Esophagus muscularis mucosa (tissue), 4 donors: ENCODE results near the gene PRAMEF10.
"Not testable (repeated sequence)": the region's sequence is repeated elsewhere in the genome, so short reads cannot be mapped to it uniquely, and the experiment has no call there.

ENCODE experiments used
- CTCF ChIP-seq, 3 experiments: fragments of 200-600 bp in 2 of 3; fragments of 450-650 bp in 1 of 3; sonication (generic) in 2 of 3; IDR thresholded peaks; one replicate each; pipeline ENCODE4 v1.5.1; 2017 to 2019; ENCODE audit warnings: antibody characterized with exemption in 3 of 3, mild to moderate bottlenecking in 2 of 3, moderate library complexity in 1 of 3
- EP300 ChIP-seq: sonication (generic); formaldehyde crosslinking; IDR thresholded peaks from one replicate; pipeline ENCODE4 v1.6.1; 2017; ENCODE audit warnings: antibody characterized with exemption
- POLR2A ChIP-seq: fragments of 450-650 bp; IDR thresholded peaks from one replicate; pipeline ENCODE4 v1.6.1; 2017; ENCODE audit warnings: antibody characterized with exemption, moderate library complexity, mild to moderate bottlenecking, low read depth
- POLR2AphosphoS5 ChIP-seq, 2 donors: sonication (generic); formaldehyde crosslinking; IDR thresholded peaks; one replicate each; pipeline ENCODE4 v1.6.1; 2017; ENCODE audit warnings: antibody characterized with exemption in 2 of 2

- not testable (repeated sequence) for TF ChIP-seq EP300; CTCF (IDR thresholded peaks at IDR 0.05); POLR2A; POLR2AphosphoS5 (IDR thresholded peaks at IDR 0.05)
Measured at GRCh38 chr1:12924368-12924767, 26.3 kb upstream of the PRAMEF10 start.
